CD14-positive monocyte (primary cell): ENCODE results near the gene NTN5. TPM values are rescaled to one million over a fixed set of nuclear protein-coding genes. Genes with fewer than 3 reads are reported as not detected.

Experiments used
- DNase-seq, 3 donors: peaks; one replicate each; pipeline ENCODE4 v3.0.0-alpha.2; 2011 to 2022
- H2AFZ ChIP-seq: 2 replicates; pipeline ENCODE4 v1.6.0; 2012; ENCODE audit warnings: mild to moderate bottlenecking, low read depth, low read length, inconsistent platforms; ENCODE audit not compliant: insufficient read depth, poor library complexity, severe bottlenecking
- H3K27ac ChIP-seq, 2 donors: 1 replicate in 1 of 2; 2 replicates in 1 of 2; pipeline ENCODE4 v1.5.1; 2012 to 2013; ENCODE audit warnings: low read length in 2 of 2, control low read depth in 1 of 2, inconsistent platforms in 1 of 2, low read depth in 1 of 2, mild to moderate bottlenecking in 1 of 2
- H3K27me3 ChIP-seq, 2 donors: one replicate each; pipeline versions ENCODE4 v1.6.0 to v1.6.1; 2011 to 2013; ENCODE audit warnings: low read length in 2 of 2; ENCODE audit not compliant: control insufficient read depth in 2 of 2, insufficient read depth in 2 of 2
- H3K36me3 ChIP-seq, 2 donors: replicated peaks in 1 of 2; 1 replicate in 1 of 2; 2 replicates in 1 of 2; pipeline versions ENCODE4 v1.5.1 to v1.6.1; 2012 to 2013; ENCODE audit warnings: low read length in 2 of 2, control low read depth in 1 of 2, inconsistent platforms in 1 of 2, mild to moderate bottlenecking in 1 of 2; ENCODE audit not compliant: insufficient read depth in 2 of 2, control insufficient read depth in 1 of 2
- H3K4me1 ChIP-seq, 2 donors: 1 replicate in 1 of 2; 2 replicates in 1 of 2; pipeline versions ENCODE4 v1.5.1 to v1.6.1; 2012 to 2013; ENCODE audit warnings: low read length in 2 of 2, control low read depth in 1 of 2, inconsistent platforms in 1 of 2, mild to moderate bottlenecking in 1 of 2, moderate library complexity in 1 of 2; ENCODE audit not compliant: insufficient read depth in 2 of 2, control insufficient read depth in 1 of 2
- H3K4me2 ChIP-seq: replicated peaks from 2 replicates; pipeline ENCODE3; 2012; ENCODE audit warnings: low read length, moderate library complexity, mild to moderate bottlenecking; ENCODE audit not compliant: poor library complexity, severe bottlenecking; ENCODE audit errors: extremely low read depth
- H3K4me3 ChIP-seq, 3 experiments: fragments of 200-600 bp in 1 of 3; sonication (generic) in 1 of 3; replicated peaks in 1 of 3; 1 replicate in 2 of 3; 2 replicates in 1 of 3; pipeline ENCODE4 v1.5.1; 2011 to 2013; ENCODE audit warnings: low read length in 3 of 3, mild to moderate bottlenecking in 3 of 3, control low read depth in 2 of 3, low read depth in 2 of 3, inconsistent platforms in 1 of 3, moderate library complexity in 1 of 3
- H3K79me2 ChIP-seq: 2 replicates; pipeline ENCODE4 v1.6.0; 2012; ENCODE audit warnings: mild to moderate bottlenecking, control low read depth, inconsistent platforms, low read length, moderate library complexity; ENCODE audit not compliant: insufficient read depth
- H3K9ac ChIP-seq: 2 replicates; pipeline ENCODE4 v1.6.0; 2017; ENCODE audit warnings: low read length, mild to moderate bottlenecking; ENCODE audit not compliant: insufficient read depth, poor library complexity, severe bottlenecking
- H3K9me3 ChIP-seq, 2 donors: replicated peaks in 1 of 2; 1 replicate in 1 of 2; 2 replicates in 1 of 2; pipeline versions ENCODE4 v1.5.1 to v1.6.1; 2012 to 2013; ENCODE audit warnings: low read length in 2 of 2, control low read depth in 1 of 2; ENCODE audit not compliant: control insufficient read depth in 1 of 2, insufficient read depth in 1 of 2
- H4K20me1 ChIP-seq: 2 replicates; pipeline ENCODE4 v1.6.0; 2012; ENCODE audit warnings: mild to moderate bottlenecking, low read length, control low read depth, moderate library complexity; ENCODE audit not compliant: insufficient read depth
- H3K27ac Mint-ChIP-seq, 7 donors: one replicate each; pipeline ENCODE4 v1.8.0; 2020; ENCODE audit warnings: mild to moderate bottlenecking in 7 of 7, mixed read lengths in 7 of 7, moderate library complexity in 6 of 7, inconsistent platforms in 2 of 7
- H3K27me3 Mint-ChIP-seq, 3 donors: one replicate each; pipeline ENCODE4 v1.8.0; 2021 to 2022; ENCODE audit warnings: low read depth in 3 of 3, mild to moderate bottlenecking in 3 of 3, mixed read lengths in 3 of 3, moderate library complexity in 3 of 3, inconsistent platforms in 1 of 3
- H3K36me3 Mint-ChIP-seq, 2 donors: one replicate each; pipeline ENCODE4 v1.8.0; 2020; ENCODE audit warnings: mixed read lengths in 2 of 2, inconsistent platforms in 1 of 2, mild to moderate bottlenecking in 1 of 2
- H3K4me1 Mint-ChIP-seq: one replicate; pipeline ENCODE4 v1.8.0; 2020; ENCODE audit warnings: mild to moderate bottlenecking, mixed read lengths
- H3K4me3 Mint-ChIP-seq, 2 donors: one replicate each; pipeline ENCODE4 v1.8.0; 2020; ENCODE audit warnings: mild to moderate bottlenecking in 2 of 2, mixed read lengths in 2 of 2, moderate library complexity in 1 of 2
- H3K9me3 Mint-ChIP-seq, 7 donors: one replicate each; pipeline ENCODE4 v1.8.0; 2020 to 2022; ENCODE audit warnings: mixed read lengths in 7 of 7, mild to moderate bottlenecking in 6 of 7, moderate library complexity in 6 of 7, inconsistent platforms in 2 of 7
- CTCF ChIP-seq: fragments of 200-600 bp; IDR thresholded peaks from one replicate; pipeline ENCODE4 v1.8.0; 2022; ENCODE audit warnings: antibody characterized with exemption, mild to moderate bottlenecking
- WGBS: methylation state at CpG from one replicate; pipeline ENCODE4 v1.1.5; 2013; ENCODE audit warnings: missing lambda C conversion rate; ENCODE audit not compliant: insufficient coverage; 5-methylcytosine and 5-hydroxymethylcytosine counted together
- intact Hi-C, 2 donors: fragments of 100-400 bp; cut with micrococcal nuclease; formaldehyde crosslinking; loops; one replicate each; pipeline versions ENCODE4 v1.15.0 to v1.15.1; 2023
- polyA plus RNA-seq, 3 donors: library from polyadenylated mRNA; depleted of rRNA in 1 of 3; unstranded in 2 of 3; stranded (reverse) in 1 of 3; fragments of 300-500 nt in 2 of 3; fragments of >200 nt in 1 of 3; fragmentation: Illumina TruSeq in 2 of 3; gene quantifications; 1 replicate in 2 of 3; 2 replicates in 1 of 3; pipeline ENCODE4 v1.2.3, GENCODE V29; 2012 to 2021

NTN5 gene
- polyA plus RNA-seq, 3 donors = 0.44 TPM; not detected in 2

- peak overlapping the region; percentile 84 for H3K9ac ChIP-seq
- peaks cover 65% of the 10 kb centered on the region for H3K4me1 Mint-ChIP-seq
- peaks cover 65 to 94% of the 10 kb centered on the region in 2 donors for H3K4me1 ChIP-seq
- H3K36me3 Mint-ChIP-seq = peaks cover 16 to 26% of the 10 kb centered on the region in 2 donors
- no peak for TF ChIP-seq CTCF
- H3K27ac Mint-ChIP-seq = peak overlapping the region; percentile 91 to 99 (median 96)
- peak in 2 of 3 donors; percentile 40 to 60 for DNase-seq
- H3K4me3 Mint-ChIP-seq = peak overlapping the region; percentile 98 to 99
- peaks cover 0 to 3% (median 1%) of the 10 kb centered on the region in 7 donors for H3K9me3 Mint-ChIP-seq
- peak overlapping the region; percentile 60 for H2AFZ ChIP-seq
- peaks cover 44% of the 10 kb centered on the region for H3K79me2 ChIP-seq
- WGBS = under 1% methylated on average over 63 of the region's 67 CpGs
- peaks cover 21% of the 10 kb centered on the region for H4K20me1 ChIP-seq
- H3K9me3 ChIP-seq = no peaks in the 10 kb centered on the region
- H3K27ac ChIP-seq = peak overlapping the region; percentile 95 to 96
- intact Hi-C loops = loop anchor here (2.0 to 10.0 kb wide), 4 partner anchors 17 to 332 kb away; partner anchors contain the start of genes FTL (in 2 of the 2), RPL18 (in 2 of the 2), SPHK2 (in 2 of the 2) and EMP3 (in 1 of the 2)
- peaks cover 15 to 23% of the 10 kb centered on the region in 2 donors for H3K36me3 ChIP-seq
- H3K4me2 ChIP-seq = peak overlapping the region; percentile 93
- peak overlapping the region; percentile 70 to 86 (median 84) for H3K4me3 ChIP-seq
- H3K27me3 ChIP-seq = no peaks in the 10 kb centered on the region
- peaks cover 2 to 9% (median 4%) of the 10 kb centered on the region in 3 donors for H3K27me3 Mint-ChIP-seq
Measured at GRCh38 chr19:48635263-48635965, 37.4 kb downstream of the NTN5 start.

GRCh38 chr19:48634424-48635262 lies 38.2 kb downstream of the NTN5 start:
- DNase-seq = peak; percentile 92 to 94 (median 93)
- no peaks in the 10 kb centered on the region for H3K9me3 ChIP-seq
- Mint-ChIP-seq H3K27ac (peak overlapping the region; percentile 86 to 95 (median 92)), H3K4me1 (peaks cover 63% of the 10 kb centered on the region), H3K36me3 (peaks cover 19 to 27% of the 10 kb centered on the region in 2 donors), H3K27me3 (peaks cover 0 to 4% (median 2%) of the 10 kb centered on the region in 3 donors), H3K4me3 (peak overlapping the region; percentile 75 to 84), H3K9me3 (peaks cover 0 to 3% (median 1%) of the 10 kb centered on the region in 7 donors)
- H3K4me3 ChIP-seq = peak overlapping the region; percentile 5 to 84 (median 38)
- peaks cover 72 to 98% of the 10 kb centered on the region in 2 donors for H3K4me1 ChIP-seq
- H3K9ac ChIP-seq = peak overlapping the region; percentile 84
- H3K27ac ChIP-seq = peak overlapping the region; percentile 85 to 96
- H3K36me3 ChIP-seq = peaks cover 21 to 27% of the 10 kb centered on the region in 2 donors
- peak overlapping the region; percentile 40 for H2AFZ ChIP-seq
- intact Hi-C loops = loop anchor here (2.0 to 10.0 kb wide), 4 partner anchors 16 to 333 kb away; partner anchors contain the start of genes FTL (in 2 of the 2), RPL18 (in 2 of the 2), SPHK2 (in 2 of the 2) and EMP3 (in 1 of the 2)
- 5% methylated on average over 26 of the region's 37 CpGs for WGBS
- H3K27me3 ChIP-seq = no peaks in the 10 kb centered on the region
- H3K79me2 ChIP-seq = peaks cover 44% of the 10 kb centered on the region
- TF ChIP-seq CTCF = no peak
- H3K4me2 ChIP-seq = peak overlapping the region; percentile 93
- H4K20me1 ChIP-seq = peaks cover 27% of the 10 kb centered on the region
